Measurements from ENCODE around the gene ADH5.

DNA sequence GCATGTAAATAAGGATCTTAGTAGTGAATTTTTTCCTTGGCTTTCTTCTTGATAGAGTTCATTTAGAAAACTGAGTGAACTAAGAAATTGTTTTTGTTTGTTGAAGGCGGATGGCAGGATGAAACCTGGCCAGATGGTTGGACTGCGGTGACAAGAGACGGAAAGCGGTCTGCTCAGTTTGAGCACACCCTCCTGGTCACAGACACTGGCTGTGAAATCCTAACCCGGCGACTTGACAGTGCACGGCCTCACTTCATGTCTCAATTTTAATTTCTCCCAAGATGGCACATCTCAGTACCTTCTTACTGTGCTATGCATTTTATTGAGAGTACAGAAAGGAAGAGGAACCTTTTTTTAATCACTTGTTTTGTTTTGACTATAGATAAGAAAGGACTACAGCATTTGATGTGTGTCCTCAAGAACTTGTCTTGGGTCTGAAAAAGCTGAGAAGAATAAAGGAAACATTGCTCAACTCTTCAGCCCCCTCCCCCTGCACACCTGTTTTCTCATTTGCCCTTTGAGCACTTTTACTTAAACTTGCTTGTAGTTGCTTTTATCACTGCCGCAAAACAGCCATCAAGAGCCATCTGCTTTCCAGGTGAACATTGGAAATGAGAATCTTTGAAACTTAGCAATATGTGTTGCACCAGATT is 27.4 kb downstream of the ADH5 start:
- no peak for TF ChIP-seq SUZ12 (IDR thresholded peaks at IDR 0.05)
- no peak for TF ChIP-seq FOXM1 (IDR thresholded peaks at IDR 0.05; ENCODE audit: borderline replicate concordance)
- no peak for TF ChIP-seq FOXA1 (IDR thresholded peaks at IDR 0.05)
- TF ChIP-seq ZNF384 (IDR thresholded peaks at IDR 0.05): no peak
- no peak for TF ChIP-seq NFRKB (IDR thresholded peaks at IDR 0.05)
- TF ChIP-seq BHLHE40 (IDR thresholded peaks at IDR 0.05; ENCODE audit: borderline replicate concordance): no peak
- no peak for TF ChIP-seq ARNT (IDR thresholded peaks at IDR 0.05)
- TF ChIP-seq CTBP1 (IDR thresholded peaks at IDR 0.05; ENCODE audit: borderline replicate concordance): no peak
- TF ChIP-seq SP1 (IDR thresholded peaks at IDR 0.05): no peak
- TF ChIP-seq FOXK2 (IDR thresholded peaks at IDR 0.05): no peak
- TF ChIP-seq ELF4 (IDR thresholded peaks at IDR 0.05): no peak
- TF ChIP-seq PKNOX1 (IDR thresholded peaks at IDR 0.05): no peak
